Upper lobe of right lung (tissue), 1 donor: ENCODE measurements around the gene GLG1. TPM values are rescaled to one million over a fixed set of nuclear protein-coding genes. Genes with fewer than 3 reads are reported as not detected.
A peak's percentile ranks its signal among the peaks of the same experiment; 100 is the strongest.

Experiments
- ATAC-seq: fragments of 200-7000 bp; cut with Tn5 transposase; one replicate; pipeline ENCODE4 v1.9.1; 2020; ENCODE audit warnings: mild to moderate bottlenecking, moderate library complexity
- DNase-seq: peaks from one replicate; pipeline ENCODE4 v3.0.0-alpha.2; 2020
- H3K27ac ChIP-seq: fragments of 200-600 bp; one replicate; pipeline ENCODE4 v1.8.0; 2022
- H3K27me3 ChIP-seq: fragments of 200-600 bp; one replicate; pipeline ENCODE4 v1.8.0; 2022; ENCODE audit warnings: mild to moderate bottlenecking
- H3K36me3 ChIP-seq: fragments of 200-600 bp; one replicate; pipeline ENCODE4 v1.8.0; 2022
- H3K4me1 ChIP-seq: fragments of 200-600 bp; one replicate; pipeline ENCODE4 v1.8.0; 2022
- H3K4me3 ChIP-seq: fragments of 200-600 bp; one replicate; pipeline ENCODE4 v1.8.0; 2022; ENCODE audit warnings: mild to moderate bottlenecking
- H3K9me3 ChIP-seq: fragments of 200-600 bp; one replicate; pipeline ENCODE4 v1.8.0; 2022
- CTCF ChIP-seq: fragments of 200-600 bp; IDR thresholded peaks from one replicate; pipeline ENCODE4 v1.8.0; 2022; ENCODE audit warnings: antibody characterized with exemption
- intact Hi-C: fragments of 100-400 bp; cut with DNase I; formaldehyde crosslinking; loops from one replicate; pipeline ENCODE4 v1.11.0; 2022
- total RNA-seq: library from RNA; stranded (reverse); fragmentation: NEBNext Ultra II Directional; extraction: Animal tissue kit (Norgen Biotek cat#: 25700); gene quantifications from one replicate; pipeline ENCODE4 v1.2.1, GENCODE V29; 2021
- donor health status: DM: no; HTN: yes; CAD: no; lungs with severe emphysema.

The GLG1 gene
- total RNA-seq, 1 donor from 2014 or later = 112 TPM

GRCh38 chr16:74596586-74596985 lies 10.3 kb downstream of the GLG1 start:
- no peak overlapping the region for H3K27ac ChIP-seq
- H3K4me1 ChIP-seq = peaks cover 12% of the 10 kb centered on the region
- intact Hi-C loops = no loop called here
- no peaks in the 10 kb centered on the region for H3K27me3 ChIP-seq
- H3K4me3 ChIP-seq = no peak overlapping the region
- no peak for DNase-seq
- TF ChIP-seq CTCF = no peak
- H3K9me3 ChIP-seq = no peaks in the 10 kb centered on the region
- peaks cover 13% of the 10 kb centered on the region for H3K36me3 ChIP-seq
- ATAC-seq = no peak

- Histone ChIP-seq H3K27me3 (no peaks in the 10 kb centered on the region), H3K36me3 (peaks cover 13% of the 10 kb centered on the region), H3K4me3 (no peak overlapping the region), H3K9me3 (no peaks in the 10 kb centered on the region), H3K4me1 (peaks cover 4% of the 10 kb centered on the region), H3K27ac (no peak overlapping the region)
- ATAC-seq = no peak
- TF ChIP-seq CTCF = no peak
- no peak for DNase-seq
- intact Hi-C loops = no loop called here
Measured at GRCh38 chr16:74592847-74593246, 14.1 kb downstream of the GLG1 start.

- H3K27me3 ChIP-seq = no peaks in the 10 kb centered on the region
- H3K36me3 ChIP-seq = peaks cover 11% of the 10 kb centered on the region
- no peak overlapping the region for H3K4me3 ChIP-seq
- no peak overlapping the region for H3K27ac ChIP-seq
- H3K4me1 ChIP-seq = peaks cover 4% of the 10 kb centered on the region
- intact Hi-C loops = no loop called here
- TF ChIP-seq CTCF = no peak
- H3K9me3 ChIP-seq = no peaks in the 10 kb centered on the region
- ATAC-seq = peak; percentile 19
- DNase-seq = no peak
Measured at GRCh38 chr16:74591876-74592650, 14.9 kb downstream of the GLG1 start.

GRCh38 chr16:74586948-74587347 lies 20.0 kb downstream of the GLG1 start:
- no peak for TF ChIP-seq CTCF
- intact Hi-C loops = no loop called here
- Histone ChIP-seq H3K4me3 (no peak overlapping the region), H3K9me3 (no peaks in the 10 kb centered on the region), H3K4me1 (no peaks in the 10 kb centered on the region), H3K27ac (no peak overlapping the region), H3K36me3 (no peaks in the 10 kb centered on the region), H3K27me3 (no peaks in the 10 kb centered on the region)
- DNase-seq (no peak), ATAC-seq (no peak)

- no peak for DNase-seq
- TF ChIP-seq CTCF = no peak
- ATAC-seq = no peak
- Histone ChIP-seq H3K36me3 (no peaks in the 10 kb centered on the region), H3K4me3 (no peak overlapping the region), H3K27ac (no peak overlapping the region), H3K4me1 (peaks cover under 1% of the 10 kb centered on the region), H3K27me3 (no peaks in the 10 kb centered on the region), H3K9me3 (no peaks in the 10 kb centered on the region)
- intact Hi-C loops = no loop called here
Measured at GRCh38 chr16:74585846-74586443, 21.0 kb downstream of the GLG1 start.
